OCI-LY7 (cell line): ENCODE data around the gene FLNA.

Experiments used
- CTCF ChIP-seq: fragments of 200-600 bp; sonication (generic); conservative IDR thresholded peaks from 2 replicates; pipeline ENCODE4 v1.5.1; 2014; ENCODE audit warnings: mild to moderate bottlenecking, antibody characterized with exemption, low read length, moderate library complexity, mixed read lengths
- EZH2phosphoT487 ChIP-seq: fragments of 200-600 bp; sonication (generic); IDR thresholded peaks from 2 replicates; pipeline ENCODE4 v1.6.1; 2018; ENCODE audit warnings: low read depth, borderline replicate concordance, mild to moderate bottlenecking, mixed run types, antibody characterized with exemption, low read length, moderate library complexity, mixed read lengths

DNA sequence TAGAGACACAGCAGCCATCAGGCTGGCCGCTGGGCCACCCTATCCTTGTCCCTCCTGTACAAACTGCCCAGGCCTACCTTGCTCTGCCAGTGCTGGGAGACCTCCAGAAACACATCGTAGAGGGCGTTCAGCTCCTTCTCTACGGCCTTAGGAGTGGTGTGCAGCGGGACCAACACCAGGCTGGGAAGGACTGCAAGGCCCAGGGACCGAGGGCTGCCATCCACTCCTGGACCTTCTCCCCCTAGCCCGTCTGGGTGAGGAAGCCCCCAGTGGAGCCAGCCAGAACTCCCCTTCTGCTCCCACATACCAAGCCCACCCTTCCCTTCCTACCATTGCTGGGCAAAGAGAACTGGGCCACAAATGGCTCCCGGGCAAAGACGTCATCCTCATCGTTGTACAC, 28.8 kb upstream of the FLNA start:
- TF ChIP-seq CTCF (no peak), EZH2phosphoT487 (no peak)
